Measurements from ENCODE around the gene BET1L.
"Not testable (repeated sequence)": the region's sequence is repeated elsewhere in the genome, so short reads cannot be mapped to it uniquely, and the experiment has no call there.

BET1L gene

DNA sequence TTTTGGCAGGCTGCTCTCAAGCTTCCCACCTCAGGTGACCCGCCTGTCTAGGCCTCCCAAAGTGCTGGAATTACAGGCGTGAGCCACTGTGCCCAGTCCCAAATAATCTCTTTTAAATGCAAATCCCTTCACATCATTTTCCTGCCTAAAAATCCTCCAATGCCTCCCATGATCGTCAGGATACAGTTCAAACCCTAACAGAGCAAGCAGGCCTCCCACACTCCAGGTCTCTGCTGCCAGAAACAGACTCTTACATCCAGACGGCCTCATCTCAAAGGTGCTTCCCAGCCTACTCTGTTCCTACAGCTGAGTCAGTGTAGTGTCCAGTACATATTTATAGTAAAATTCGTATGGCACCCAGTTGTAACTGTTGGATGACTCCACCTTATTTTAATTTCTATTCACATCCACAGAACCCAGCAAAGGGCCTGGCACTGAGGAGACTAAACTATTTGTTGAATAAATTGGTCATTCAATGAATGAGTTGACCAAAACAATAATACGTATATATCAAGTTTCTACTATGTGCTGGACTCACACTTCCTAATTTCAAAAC, 20.7 kb upstream of the BET1L start:
- DNase-seq (ENCODE audit: low read depth, low spot score) = no peak

DNA sequence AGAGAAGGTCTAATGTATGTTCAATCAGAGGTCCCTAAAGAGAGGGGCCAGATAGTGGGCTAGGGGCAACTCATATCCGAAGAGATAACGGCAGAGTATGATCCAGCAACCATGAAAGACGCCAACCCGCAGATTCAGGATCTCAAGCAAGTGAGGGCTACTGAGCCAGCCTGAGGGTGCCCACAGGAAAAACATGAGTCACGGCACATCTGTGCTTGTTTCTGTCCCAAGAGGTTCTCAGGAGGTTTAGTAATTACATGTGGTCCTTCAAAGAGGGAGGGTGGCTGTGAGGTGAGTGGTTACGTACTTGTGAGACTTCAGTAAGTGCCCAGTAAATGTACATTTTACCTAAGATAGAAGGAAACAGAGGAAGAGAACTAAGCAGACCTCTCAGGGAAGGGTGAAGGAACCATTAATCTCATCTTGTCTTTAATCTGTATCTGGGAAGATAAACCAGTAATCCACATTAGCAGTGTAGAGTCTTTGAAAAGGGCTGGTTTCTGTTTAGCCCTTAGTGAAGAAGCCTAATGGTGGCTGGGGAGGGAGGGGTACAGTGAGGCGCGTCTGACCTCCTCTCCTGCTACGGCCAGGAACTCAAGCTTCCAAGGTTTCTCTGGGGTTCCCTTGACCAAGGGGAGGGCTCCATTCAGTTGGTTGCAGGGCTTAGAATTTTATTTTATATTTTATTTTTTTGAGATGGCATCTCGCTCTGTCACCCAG, 18.7 kb upstream of the BET1L start:
- DNase-seq (ENCODE audit: low read depth, low spot score) = no peak

DNA sequence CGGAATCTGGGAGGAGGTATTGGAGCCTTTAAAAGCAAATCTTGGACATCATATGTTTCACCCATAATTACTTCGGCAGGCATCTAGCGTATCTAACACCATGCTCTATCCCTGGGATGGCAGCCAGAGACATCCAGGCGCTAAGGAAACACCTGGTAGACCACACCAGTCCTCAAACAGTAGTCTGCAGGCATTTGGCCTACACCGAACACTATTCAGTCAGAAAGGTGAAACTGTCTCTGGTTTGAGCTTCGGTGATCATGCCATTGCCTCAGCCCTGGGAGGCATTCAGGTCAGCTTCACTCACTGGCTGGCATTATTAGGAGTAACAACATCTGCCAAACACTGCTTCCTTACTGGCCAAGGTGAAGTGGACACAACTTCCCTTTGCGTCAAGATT, 17.2 kb upstream of the BET1L start:
- DNase-seq (ENCODE audit: low read depth, low spot score) = no peak

DNA sequence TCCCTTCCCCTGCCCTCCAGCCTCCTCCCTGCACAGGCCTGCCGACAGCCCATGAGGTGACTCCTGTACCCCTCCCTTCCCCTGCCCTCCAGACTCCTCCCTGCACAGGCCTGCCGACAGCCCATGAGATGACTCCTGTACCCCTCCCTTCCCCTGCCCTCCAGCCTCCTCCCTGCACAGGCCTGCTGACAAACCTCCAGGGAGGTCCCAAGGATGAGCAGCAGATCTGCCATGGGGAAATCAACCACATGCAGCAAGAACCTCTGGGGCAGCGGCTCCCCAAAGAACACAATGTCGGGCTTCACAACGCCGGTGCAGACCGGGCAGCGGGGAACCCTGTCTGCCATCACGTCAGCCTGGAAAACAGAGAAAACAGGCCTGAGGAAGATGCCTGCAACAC, 16.7 kb upstream of the BET1L start:
- DNase-seq (ENCODE audit: low read depth, low spot score) = no peak

DNA sequence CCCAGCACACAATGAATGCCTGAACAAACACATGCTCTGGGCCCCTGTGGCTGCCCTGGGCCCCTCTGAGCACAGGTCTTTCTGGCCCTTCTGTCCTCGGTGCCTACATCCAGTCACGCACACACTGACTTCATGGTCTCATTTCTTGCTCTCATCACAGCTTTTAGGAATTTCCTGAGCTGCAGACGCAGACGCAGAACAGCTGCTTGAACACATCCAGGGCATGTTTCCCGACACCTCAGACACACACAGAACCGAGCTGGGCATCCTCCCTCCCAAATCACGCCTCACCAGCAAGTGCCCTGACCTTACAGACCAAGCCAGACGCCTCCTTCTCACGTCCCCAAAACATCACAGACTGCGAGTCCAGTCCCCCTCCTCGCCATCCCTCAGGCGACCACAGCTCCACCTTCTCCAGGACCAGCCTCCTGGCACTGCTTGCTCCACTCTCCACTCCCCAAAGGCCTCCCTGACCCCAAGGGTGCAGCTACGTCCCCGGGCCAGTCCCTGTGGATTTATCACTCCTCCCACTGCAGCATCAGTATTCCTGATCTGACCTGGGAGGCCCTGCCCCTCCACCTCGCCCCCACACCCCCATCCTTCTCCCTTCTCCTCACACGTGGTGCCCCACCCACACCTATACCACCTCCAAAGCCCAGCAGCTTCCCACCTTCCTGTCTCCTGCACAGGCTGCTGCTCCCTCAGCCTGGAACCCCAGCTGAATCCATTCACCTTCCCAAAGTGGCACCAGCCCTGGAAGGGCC, 16.0 kb upstream of the BET1L start:
- no peak for DNase-seq (ENCODE audit: low read depth, low spot score)

DNA sequence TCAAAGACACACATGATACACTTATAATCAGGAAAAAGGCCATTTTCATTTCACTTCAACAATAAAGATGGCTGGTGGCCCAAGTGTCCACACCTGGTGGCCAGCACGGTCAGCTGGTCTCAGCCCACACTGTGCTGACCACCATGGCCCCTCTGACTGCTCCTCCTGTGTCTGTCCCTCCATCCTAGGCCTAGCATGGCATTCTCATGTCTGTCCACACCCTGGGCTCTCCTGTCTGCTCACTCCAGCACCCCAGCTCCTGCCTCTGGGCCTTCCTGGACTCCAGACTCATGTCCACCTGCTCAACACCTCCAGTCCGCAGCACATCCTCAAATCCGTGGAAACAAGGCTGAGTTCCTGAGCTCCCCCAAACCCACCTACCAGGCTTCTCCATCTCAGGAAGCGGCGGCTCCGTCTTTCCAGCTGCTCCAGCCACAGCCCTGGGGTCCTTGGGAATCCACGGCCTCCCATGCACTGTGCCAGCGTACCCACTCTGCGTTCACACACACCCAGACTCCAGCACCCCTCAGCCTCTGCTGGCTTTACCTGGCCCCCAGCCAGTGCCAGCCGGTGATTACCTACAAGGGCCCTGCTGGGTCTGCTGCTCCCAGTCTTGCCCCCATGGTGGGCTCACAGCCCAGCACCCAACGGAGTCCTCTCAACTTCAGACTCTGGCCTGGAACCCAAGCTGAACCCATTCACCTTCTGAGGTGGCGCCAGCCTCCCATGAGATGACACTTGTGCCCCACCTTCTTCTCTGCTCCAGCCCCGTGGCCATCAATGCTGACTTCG, 15.0 kb upstream of the BET1L start:
- no peak for DNase-seq (ENCODE audit: low read depth, low spot score)

DNA sequence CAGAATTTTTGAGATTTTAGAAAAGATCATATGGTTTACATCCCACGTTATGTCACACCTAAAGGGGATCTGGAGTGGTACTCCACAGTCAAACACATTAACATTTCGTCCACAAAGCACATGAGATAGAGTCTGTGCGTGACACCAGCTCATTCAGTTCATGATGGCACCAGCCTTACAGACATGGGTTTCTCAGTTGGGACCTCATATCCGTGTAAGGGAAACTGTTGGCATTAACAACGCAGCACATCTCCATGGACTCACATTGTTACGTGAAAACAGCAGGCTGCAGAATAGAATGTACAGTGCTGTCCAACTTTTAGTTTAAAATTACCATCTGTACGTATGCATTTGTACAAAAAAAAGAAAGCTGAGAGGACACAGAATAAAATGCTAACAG, 14.3 kb upstream of the BET1L start:
- DNase-seq (ENCODE audit: low read depth, low spot score) = no peak

DNA sequence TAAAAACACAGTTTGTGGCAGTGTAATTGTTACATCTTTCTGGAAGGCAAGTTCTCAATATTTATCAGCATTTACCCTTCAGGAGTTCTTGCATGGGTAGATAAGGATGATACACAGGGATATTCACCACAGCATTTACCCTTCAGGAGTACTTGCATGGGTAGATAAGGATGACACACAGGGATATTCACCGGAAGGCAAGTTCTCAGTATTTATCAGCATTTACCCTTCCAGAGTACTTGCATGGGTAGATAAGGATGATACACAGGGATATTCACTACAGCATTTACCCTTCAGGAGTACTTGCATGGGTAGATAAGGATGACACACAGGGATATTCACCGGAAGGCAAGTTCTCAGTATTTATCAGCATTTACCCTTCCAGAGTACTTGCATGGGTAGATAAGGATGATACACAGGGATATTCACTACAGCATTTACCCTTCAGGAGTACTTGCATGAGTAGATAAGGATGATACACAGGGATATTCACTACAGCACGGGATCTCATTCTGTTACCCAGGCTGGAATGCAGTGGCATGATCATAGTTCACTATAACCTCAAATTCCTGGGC, 13.5 kb upstream of the BET1L start:
- DNase-seq (ENCODE audit: low read depth, low spot score) = not testable (repeated sequence)

DNA sequence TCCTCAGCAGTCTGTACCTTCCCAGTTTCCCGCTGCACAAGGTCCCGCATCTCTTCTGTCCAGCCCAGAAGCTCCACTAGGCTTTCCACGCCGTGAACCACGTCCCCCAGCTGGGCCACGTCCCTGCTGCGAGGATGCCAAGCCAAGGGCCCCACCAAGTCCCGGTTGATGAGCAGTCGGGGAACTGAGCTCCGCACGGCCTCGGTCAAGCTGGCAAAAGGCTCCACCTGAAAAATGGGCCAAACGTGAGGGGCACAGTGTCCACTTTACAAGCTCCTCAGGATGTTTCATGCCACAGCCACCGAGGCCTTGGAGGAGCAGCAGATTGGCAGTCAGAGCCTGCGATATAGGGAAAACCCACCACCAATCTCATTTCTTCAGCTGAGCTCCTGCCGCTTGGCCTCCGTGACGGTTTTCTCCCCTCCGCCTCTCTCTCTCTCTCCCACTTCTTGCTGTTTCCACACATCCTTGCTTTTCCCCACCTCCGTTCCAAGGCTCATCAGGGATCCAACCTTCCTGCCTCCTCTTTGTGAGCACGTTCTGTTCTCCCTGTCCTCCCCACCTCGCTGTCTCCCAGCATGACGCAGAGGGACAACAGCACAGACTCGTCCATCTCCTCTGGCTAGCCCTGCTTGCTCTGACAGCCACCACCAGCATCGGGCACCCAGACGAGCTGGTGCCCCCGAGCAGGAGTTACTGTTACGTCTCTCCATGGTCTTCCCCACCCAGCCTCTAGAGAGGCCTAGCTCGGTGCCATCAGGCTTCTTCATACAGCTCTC, 11.8 kb upstream of the BET1L start:
- DNase-seq (ENCODE audit: low read depth, low spot score) = no peak

DNA sequence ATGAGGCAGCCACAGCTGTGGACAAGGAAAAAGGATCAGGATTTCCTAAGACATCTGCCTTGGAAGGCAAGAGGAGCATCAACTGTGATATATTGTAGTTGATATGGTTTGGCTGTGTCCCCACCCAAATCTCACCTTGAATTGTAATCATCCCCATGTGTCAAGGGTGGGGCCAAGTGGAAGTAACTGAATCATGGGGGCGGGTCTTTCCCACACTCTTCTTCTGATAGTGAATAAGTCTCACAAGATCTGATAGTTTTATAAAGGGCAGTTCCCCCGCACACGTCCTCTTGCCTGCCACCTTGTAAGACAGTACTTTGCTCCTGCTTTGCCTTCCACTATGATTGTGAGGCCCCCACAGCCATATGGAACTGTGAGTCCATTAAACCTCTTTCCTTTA, 10.5 kb upstream of the BET1L start:
- DNase-seq (ENCODE audit: low read depth, low spot score) = no peak

DNA sequence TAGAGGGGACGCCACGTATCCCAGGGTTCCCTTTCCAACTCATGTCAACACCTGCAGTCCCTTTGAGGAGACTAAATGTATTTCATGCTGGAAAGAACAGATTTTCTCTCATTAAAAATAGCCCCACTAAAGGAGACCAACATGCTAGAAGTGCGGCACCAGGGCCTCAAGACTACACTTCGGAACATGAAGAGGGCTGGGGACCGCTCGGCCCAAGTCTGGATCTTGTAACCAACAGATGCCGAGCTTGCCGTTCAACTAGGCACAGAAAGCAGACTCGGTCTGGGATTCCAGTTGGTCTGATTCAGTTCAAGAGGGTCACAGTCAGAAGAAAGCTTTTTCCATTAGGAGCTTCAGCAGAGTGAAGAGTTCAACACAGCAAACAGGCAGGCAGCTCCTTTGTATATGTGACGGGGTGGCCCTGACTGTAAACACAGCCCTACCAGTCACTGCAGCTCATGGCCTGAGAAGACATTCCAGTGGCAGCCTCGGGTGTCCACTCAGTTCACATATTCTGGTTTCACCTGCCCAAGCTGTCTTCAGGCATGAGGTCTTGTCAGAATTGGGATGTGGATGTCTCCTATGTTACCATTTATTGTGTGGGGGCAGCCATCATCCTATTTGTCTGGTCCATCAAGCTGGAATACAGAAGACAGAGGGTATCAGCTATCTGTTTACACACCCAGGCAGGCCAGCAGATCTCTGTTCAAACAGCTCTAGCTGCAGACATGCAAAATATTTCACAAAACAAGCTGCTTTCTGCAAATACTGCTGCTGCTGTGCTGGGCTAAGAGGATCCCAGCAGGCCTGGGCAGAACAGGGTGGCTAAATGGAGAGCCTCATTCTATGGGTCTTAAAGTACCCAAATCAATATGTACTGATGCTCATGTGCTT, 9.1 kb upstream of the BET1L start:
- DNase-seq (ENCODE audit: low read depth, low spot score) = no peak

DNA sequence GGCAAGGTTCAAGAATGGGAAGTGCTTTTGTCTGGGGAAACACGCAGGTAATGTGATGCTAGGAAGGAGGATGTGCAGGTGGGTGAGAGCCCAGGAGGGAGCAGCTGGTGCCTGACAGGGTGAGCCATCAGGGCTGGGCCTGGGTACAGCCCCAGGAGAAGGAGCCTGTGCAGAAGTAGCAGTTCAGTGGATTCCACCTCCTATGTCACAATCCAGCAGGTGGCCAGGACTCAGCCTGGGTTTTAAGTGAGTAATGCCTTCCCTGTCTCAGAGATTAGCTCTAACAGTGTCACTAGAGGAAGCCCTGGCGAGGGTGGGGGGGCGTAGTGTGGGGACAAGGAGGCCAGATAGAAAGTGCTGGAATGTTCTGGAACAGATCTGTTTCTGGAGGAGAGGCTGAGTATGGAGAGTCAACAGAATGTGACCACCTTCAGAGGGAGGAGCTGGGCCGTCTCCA, 8.4 kb upstream of the BET1L start:
- DNase-seq (ENCODE audit: low read depth, low spot score) = no peak

DNA sequence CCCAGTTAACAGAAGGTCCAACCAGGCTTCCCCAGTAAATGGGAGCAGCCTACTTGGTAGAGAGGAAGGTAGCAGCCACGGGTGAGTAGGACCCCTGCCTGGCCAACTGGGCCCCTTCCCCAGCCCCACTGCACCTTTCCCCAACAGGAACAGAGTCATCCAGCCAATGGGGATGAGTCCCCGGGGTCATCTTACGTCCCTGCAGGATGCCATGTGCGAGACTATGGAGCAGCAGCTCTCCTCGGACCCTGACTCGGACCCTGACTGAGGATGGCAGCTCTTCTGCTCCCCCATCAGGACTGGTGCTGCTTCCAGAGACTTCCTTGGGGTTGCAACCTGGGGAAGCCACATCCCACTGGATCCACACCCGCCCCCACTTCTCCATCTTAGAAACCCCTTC, 6.9 kb upstream of the BET1L start:
- no peak for DNase-seq (ENCODE audit: low read depth, low spot score)

DNA sequence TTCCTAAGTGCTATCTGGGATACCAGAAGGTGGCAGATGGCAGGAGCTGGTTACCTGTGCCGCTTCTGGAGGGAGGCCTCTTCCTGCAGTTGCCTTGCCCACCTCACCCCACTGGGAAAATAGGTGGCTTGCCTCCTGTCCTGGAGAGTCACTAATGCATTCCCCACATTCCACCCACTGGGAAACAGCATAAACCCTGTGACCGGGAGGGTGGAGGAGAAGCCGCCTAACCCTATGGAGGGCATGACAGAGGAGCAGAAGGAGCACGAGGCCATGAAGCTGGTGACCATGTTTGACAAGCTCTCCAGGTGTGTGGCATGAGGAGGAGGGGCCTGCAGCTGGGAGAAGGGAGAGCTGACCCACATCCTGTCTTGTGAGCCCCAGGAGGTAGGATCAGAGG, 5.9 kb upstream of the BET1L start:
- no peak for DNase-seq (ENCODE audit: low read depth, low spot score)

DNA sequence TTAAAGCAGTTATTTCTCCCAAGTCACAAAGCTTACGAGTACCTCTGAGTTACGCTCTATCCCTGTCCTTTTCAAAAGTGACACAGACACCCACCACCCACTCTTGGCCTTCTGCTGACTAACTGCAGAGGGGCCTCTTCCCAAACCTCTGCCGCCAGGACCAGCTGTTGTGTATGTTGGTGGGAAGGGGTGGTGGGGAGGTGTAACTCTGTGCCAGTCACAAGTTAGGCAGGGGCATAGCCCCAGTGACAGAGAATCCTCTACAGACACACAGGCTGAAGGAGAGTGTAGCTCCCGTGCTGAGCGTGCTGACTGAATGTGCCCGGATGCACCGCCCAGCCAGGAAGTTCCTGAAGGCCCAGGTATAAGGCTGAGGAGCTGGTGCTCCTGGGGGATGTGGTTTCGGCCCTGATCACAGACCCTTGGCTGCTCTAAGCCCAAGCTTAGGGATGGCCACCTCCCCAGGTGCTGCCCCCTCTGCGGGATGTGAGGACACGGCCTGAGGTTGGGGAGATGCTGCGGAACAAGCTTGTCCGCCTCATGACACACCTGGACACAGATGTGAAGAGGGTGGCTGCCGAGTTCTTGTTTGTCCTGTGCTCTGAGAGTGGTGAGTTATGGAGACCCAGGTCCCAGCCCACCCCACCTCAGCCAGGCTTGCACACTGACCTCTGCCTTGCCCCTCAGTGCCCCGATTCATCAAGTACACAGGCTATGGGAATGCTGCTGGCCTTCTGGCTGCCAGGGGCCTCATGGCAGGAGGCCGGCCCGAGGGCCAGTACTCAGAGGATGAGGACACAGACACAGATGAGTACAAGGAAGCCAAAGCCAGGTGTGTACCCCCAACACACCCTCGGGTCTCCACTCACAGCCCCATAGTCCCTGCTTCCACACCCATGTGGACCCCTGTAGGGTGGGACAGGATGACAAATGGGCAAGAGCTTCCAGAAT, 5.2 kb upstream of the BET1L start:
- no peak for DNase-seq (ENCODE audit: low read depth, low spot score)

DNA sequence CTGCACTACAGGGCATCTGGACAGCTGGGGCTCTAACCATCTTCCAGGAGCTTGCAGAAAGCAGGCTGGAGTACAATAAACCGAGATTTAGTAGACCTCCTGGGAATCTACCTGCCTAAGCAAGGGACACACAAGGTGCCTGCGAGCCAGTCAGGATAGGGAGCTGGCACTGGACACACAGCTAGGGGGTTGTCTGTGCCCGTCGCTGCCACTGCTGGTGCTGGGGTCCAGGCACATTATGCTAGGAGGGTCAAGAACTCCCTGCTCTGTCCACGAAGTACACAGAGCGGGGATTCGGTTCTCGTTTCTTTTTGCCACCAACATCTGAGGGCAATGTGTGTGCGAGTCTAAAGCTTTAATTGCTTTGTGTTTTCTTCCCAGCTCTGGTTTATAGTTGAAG, 4.5 kb upstream of the BET1L start:
- no peak for DNase-seq (ENCODE audit: low read depth, low spot score)

DNA sequence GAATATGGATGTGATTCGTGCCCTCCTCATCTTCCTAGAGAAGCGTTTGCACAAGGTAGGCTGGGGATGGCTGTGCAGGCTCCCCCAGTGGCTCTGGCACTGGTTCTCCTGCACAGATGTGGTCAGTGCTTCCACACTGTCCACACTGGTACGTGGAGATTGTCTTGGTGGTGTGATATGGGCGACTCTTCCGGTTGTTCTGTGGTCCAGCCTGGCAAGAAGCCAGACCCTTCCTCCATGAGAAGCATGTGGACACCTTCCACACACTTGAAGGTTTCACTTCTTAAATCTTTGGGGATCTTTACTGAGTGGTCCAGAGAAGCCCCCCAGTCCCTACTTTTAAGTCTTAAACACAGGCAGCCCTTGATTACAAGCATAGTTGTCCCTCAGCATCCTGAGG, 4.1 kb upstream of the BET1L start:
- DNase-seq (ENCODE audit: low read depth, low spot score) = no peak

DNA sequence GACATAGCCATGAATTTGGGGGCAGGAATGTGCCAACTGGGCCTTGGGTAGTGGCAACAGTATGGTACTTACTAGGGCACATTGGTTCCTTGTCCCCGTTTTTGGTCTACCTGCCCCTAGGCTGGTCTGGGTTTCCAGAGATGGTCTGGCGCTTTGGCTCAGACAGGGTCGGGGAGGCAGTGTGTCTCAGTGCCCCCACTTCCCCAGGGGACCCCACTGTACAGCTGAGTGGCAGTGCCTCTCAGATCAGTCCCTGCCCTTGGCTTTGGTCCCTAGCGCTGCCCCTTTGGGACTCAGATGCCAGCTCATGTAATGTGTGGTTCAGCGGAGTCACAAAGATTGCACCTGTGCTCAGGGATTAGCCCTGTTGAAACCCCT, 3.6 kb upstream of the BET1L start:
- no peak for DNase-seq (ENCODE audit: low read depth, low spot score)
